SJSA1 (cell line): ENCODE measurements around the gene KBTBD12. TPM values are rescaled to one million over a fixed set of nuclear protein-coding genes. Genes with fewer than 3 reads are reported as not detected.

Experiments
- DNase-seq, 2 experiments: peaks; one replicate each; pipeline ENCODE4 v3.0.0-alpha.2; 2015 to 2020; ENCODE audit warnings: low spot score in 2 of 2, low read depth in 1 of 2
- H3K27ac ChIP-seq: fragments of 250-450 bp; sonication (Bioruptor Pico); 2 replicates; pipeline ENCODE4 v1.5.1; 2020; ENCODE audit warnings: mild to moderate bottlenecking, moderate library complexity
- H3K27me3 ChIP-seq: fragments of 250-450 bp; sonication (Bioruptor Pico); replicated peaks from 2 replicates; pipeline ENCODE4 v1.5.1; 2020; ENCODE audit warnings: mild to moderate bottlenecking, moderate library complexity
- H3K36me3 ChIP-seq: fragments of 250-450 bp; sonication (Bioruptor Pico); 2 replicates; pipeline ENCODE4 v1.5.1; 2020; ENCODE audit warnings: mild to moderate bottlenecking
- H3K4me1 ChIP-seq: fragments of 250-450 bp; sonication (Bioruptor Pico); replicated peaks from 2 replicates; pipeline ENCODE4 v1.6.1; 2021; ENCODE audit warnings: mild to moderate bottlenecking
- H3K4me3 ChIP-seq: fragments of 250-450 bp; sonication (Bioruptor Pico); 2 replicates; pipeline ENCODE4 v1.5.1; 2020; ENCODE audit warnings: mild to moderate bottlenecking
- H3K9me3 ChIP-seq: fragments of 250-450 bp; sonication (Bioruptor Pico); replicated peaks from 2 replicates; pipeline ENCODE4 v1.5.1; 2020; ENCODE audit warnings: mild to moderate bottlenecking
- total RNA-seq: library from RNA; depleted of rRNA; stranded (reverse); fragments of >200 nt; shearing (Covaris generic); gene quantifications from 2 replicates; pipeline ENCODE4 v1.2.3, GENCODE V29; 2014

KBTBD12 gene
- total RNA-seq, 1 experiment from 2014 or later: not detected

DNA sequence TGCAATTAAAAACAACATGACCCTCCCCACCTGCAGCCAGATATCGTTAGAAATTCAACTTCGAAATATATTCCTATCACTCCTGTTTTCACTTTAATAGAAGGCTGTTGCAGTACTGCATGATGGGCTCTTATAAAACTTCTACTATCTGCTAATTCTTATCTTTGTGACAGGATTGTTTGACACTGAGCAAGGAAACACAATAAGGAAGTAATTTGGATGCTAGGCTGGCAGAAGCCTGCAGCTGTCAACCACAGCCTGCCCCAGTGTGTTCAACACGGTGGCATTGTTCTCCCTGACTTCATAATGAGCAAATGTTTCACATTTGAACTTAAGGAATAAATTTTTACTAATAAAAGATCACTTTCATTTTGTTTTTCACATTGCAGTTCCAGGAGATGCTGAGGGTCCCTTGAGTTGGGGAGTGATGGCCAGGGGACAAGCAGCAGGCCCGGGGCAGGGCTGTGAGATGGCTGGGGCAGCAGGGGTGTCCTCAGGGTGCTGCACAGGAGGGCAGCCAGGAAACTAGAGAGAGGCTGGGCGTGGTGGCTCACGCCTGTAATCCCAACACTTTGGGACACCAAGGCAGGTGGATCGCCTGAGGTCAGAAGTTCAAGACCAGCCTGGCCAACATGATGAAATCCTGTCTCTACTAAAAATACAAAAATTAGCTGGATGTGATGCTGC is 72.4 kb downstream of the KBTBD12 start:
- Histone ChIP-seq H3K9me3 (no peaks in the 10 kb centered on the region), H3K36me3 (no peaks in the 10 kb centered on the region), H3K4me1 (peaks cover 11% of the 10 kb centered on the region; the same call in 1 of the 2 replicates), H3K27me3 (no peaks in the 10 kb centered on the region), H3K4me3 (no peak overlapping the region), H3K27ac (no peak overlapping the region)
- DNase-seq: no peak

DNA sequence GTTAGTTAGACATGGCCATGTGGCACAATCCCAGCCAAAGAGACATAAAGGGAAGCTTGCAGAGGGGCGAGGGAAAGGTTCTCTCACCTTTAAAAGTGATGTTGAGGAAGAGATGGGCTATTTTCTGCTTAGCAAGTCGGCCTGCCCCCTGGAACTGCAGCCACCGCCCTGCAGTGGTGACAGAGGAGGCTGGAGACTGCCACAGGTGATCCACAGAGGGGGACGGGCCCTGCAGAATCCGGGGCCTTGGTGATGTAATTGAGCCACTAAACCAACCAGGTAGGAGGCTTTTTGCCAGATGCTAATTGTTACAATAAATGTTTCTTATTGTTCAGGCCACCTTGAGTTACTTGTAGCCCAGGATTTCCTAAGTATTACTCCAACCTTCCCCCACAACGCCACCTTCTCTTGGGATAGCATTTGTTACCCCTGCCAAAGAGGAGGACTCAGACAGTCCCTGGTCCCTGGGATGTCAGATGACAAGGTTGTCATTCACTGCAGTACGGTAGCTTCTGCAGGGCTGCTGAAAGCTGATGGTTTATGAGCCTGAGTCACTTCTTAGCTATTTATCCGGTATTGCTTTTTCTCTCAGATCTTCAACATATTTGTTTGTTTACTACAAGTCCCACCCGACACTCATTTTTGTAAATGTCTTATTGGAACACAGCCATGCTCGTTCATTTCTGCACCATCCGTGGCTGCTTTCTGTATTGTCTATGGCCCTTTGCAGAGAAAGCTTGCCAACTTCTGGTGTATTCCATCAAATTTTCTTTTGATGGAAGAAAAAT is 73.9 kb downstream of the KBTBD12 start:
- Histone ChIP-seq H3K27ac (no peak overlapping the region), H3K4me3 (no peak overlapping the region), H3K9me3 (no peaks in the 10 kb centered on the region), H3K27me3 (no peaks in the 10 kb centered on the region), H3K4me1 (peaks cover 11% of the 10 kb centered on the region; the same call in 1 of the 2 replicates), H3K36me3 (no peaks in the 10 kb centered on the region)
- peak in 1 of 2 experiments; percentile 28 for DNase-seq

DNA sequence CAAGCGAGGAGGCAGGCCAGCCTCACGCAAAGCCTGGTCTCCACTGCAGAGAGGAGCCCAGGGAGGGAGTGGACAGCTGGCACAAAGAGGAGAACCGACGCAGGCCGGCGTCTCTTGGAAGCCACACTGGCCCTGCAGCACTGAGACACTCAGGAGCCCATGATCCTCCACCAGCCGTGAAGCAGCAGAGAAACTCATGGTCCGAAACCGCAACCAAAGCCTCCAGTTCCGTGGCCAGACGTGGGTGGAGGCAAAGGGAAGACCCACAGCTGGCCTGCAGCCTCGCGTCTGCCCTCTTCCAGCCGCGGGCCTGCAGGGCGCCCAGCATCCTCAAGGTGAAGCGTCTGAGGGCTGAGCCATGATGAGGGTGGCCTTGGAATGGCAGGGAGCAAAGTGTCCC is 75.0 kb downstream of the KBTBD12 start:
- Histone ChIP-seq H3K4me1 (peaks cover 7% of the 10 kb centered on the region; the same call in 1 of the 2 replicates), H3K27me3 (no peaks in the 10 kb centered on the region), H3K4me3 (no peak overlapping the region), H3K9me3 (no peaks in the 10 kb centered on the region), H3K36me3 (no peaks in the 10 kb centered on the region), H3K27ac (no peak overlapping the region)
- no peak for DNase-seq

DNA sequence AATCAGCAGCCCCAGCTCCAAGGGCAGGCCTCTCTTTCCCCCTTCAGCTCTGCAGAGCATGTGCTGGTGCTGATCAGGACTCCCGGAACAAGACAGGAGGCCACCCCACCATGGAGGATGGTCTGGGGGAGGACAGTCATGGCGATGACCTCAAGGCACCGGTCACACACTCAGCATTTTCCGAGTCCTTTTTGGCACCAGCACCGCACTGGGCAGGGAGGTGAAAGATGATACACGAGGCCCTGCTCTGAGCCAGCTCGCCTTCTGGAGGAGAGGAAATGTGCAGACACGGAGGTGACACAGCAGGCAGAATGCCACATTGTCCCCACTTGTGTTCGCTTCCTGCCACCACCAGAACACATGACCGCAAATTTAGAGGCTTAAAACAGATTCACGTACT is 75.4 kb downstream of the KBTBD12 start:
- Histone ChIP-seq H3K27ac (no peak overlapping the region), H3K9me3 (no peaks in the 10 kb centered on the region), H3K4me1 (peaks cover 7% of the 10 kb centered on the region; the same call in 1 of the 2 replicates), H3K36me3 (no peaks in the 10 kb centered on the region), H3K4me3 (no peak overlapping the region), H3K27me3 (no peaks in the 10 kb centered on the region)
- no peak for DNase-seq

DNA sequence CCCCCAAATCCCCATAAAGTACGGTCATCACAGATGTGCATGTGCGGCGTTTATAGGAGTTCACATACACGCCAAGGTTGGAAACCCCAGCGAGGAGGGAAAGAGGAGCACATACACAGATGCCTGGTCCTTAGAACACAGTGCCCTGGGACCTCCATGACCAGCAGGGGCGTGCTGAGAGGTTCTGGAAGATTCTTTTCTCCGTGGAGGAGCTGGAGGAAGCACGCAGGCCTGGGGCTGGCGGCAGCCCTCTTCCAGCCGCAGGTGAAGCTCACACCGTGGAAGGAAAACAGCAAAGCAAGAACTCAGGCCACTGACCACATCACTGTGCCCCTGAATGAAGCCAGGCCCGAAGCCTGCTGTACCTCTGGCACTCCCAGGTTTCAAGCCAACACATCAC is 76.2 kb downstream of the KBTBD12 start:
- no peaks in the 10 kb centered on the region for H3K9me3 ChIP-seq
- H3K27ac ChIP-seq: no peak overlapping the region
- no peak overlapping the region for H3K4me3 ChIP-seq
- DNase-seq: no peak
- no peaks in the 10 kb centered on the region for H3K27me3 ChIP-seq
- peaks cover 7% of the 10 kb centered on the region; the same call in 1 of the 2 replicates for H3K4me1 ChIP-seq
- no peaks in the 10 kb centered on the region for H3K36me3 ChIP-seq

DNA sequence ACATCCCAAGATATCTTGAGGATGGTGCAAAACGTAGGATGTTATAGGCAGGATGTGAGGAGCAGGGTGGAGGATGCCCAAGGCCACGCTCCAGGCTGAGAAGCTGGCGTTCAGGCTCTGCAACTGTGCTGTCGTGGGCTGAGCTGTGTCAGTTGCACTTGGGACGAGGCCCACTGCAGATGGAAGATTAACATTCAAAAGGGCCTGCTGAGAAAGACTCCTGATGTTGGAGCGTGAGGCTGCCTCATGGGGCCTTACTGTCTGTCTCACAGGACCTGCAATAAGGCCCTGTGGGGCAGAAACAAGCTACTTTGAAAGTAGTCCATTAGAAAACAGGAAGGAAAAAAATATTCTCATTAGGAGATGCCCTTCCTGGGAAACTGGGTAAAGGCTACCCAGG is 76.6 kb downstream of the KBTBD12 start:
- H3K27ac ChIP-seq: no peak overlapping the region
- H3K36me3 ChIP-seq: no peaks in the 10 kb centered on the region
- no peaks in the 10 kb centered on the region for H3K27me3 ChIP-seq
- peaks cover 7% of the 10 kb centered on the region; the same call in 1 of the 2 replicates for H3K4me1 ChIP-seq
- DNase-seq: no peak
- no peaks in the 10 kb centered on the region for H3K9me3 ChIP-seq
- no peak overlapping the region for H3K4me3 ChIP-seq

DNA sequence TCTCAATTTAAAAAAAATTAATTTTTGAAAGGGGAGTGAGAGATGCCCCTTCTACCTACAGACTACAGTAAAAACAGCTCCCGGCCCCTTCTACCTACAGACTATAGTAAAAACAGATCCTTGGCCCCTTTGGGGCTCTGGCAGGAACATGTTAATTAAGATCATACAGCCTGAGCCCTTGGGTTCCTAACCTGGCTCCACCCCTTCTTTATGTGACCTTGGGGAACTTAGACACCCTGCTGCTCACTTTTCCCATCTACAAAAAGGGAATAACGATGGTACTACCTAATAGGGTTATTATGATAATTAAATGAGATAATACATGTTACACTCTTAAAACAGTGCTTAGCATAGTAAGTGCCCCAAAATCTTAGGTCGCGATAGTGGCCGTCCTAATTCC is 77.1 kb downstream of the KBTBD12 start:
- no peak overlapping the region for H3K27ac ChIP-seq
- H3K4me1 ChIP-seq: peaks cover 7% of the 10 kb centered on the region; the same call in 1 of the 2 replicates
- no peak for DNase-seq
- no peaks in the 10 kb centered on the region for H3K27me3 ChIP-seq
- H3K9me3 ChIP-seq: no peaks in the 10 kb centered on the region
- H3K36me3 ChIP-seq: no peaks in the 10 kb centered on the region
- no peak overlapping the region for H3K4me3 ChIP-seq

DNA sequence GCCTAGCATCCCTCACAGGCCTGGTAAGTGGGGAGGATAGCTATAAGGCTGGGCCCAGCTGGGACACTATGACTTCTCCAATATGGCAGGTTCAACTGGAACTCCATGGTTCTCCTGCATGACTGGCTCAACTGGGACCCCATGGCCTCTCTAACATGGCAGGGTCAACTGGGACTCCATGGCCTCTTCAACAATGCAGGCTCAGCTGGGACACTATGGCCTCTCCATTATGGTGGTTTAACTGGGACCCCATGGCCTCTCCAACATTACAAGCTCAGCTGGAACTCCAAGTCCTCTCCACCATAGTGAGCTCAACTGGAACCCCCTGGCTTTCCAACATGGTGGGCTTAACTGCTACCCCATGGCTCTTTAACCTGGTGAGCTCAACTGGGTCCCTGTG is 79.0 kb downstream of the KBTBD12 start:
- Histone ChIP-seq H3K27me3 (no peaks in the 10 kb centered on the region), H3K36me3 (no peaks in the 10 kb centered on the region), H3K4me1 (peaks cover 3% of the 10 kb centered on the region; the same call in 1 of the 2 replicates), H3K27ac (no peak overlapping the region), H3K4me3 (no peak overlapping the region), H3K9me3 (no peaks in the 10 kb centered on the region)
- no peak for DNase-seq

DNA sequence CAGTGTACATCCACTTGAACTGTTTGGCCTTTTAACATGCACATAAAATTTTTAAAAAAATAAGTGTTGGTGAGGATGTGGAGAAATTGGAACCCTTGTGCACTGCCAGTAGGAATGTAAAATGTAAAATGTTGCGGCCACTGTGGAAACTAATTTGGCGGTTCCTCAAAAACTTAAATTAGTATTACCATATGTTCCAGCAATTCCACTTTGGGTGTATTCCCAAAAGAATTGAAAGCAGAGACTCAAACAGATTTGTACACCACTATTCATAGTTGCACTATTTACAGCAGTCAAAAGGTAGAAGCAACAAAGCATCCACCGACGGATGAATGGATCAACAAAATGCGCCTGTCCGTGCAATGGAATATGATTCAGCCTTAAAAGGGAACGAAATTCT is 82.0 kb downstream of the KBTBD12 start:
- no peak for DNase-seq
- no peaks in the 10 kb centered on the region for H3K9me3 ChIP-seq
- no peak overlapping the region for H3K4me3 ChIP-seq
- H3K27me3 ChIP-seq: peaks cover 14% of the 10 kb centered on the region; the same call in 1 of the 2 replicates
- no peaks in the 10 kb centered on the region for H3K36me3 ChIP-seq
- no peak overlapping the region for H3K27ac ChIP-seq
- H3K4me1 ChIP-seq: no peaks in the 10 kb centered on the region

DNA sequence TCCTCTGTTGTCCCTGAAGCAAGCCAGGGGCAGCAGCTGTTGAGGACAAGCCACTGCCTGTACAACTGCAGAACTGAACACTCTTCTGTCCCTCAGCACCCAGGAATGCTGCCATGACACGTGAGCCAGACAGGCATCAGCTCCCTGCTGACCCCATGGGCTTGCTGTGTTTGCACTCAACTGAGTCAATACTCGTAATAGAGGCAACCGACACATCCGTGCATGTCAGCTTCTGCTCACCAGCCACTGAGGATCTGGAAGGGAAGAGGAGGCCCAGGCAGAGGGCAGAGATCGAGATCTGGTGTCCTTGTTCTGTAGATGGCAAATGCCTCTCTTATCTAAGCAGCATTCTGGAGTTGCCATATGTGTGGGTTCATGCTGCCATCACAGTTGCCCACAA is 82.9 kb downstream of the KBTBD12 start:
- H3K4me3 ChIP-seq: no peak overlapping the region
- no peak for DNase-seq
- H3K36me3 ChIP-seq: no peaks in the 10 kb centered on the region
- no peak overlapping the region for H3K27ac ChIP-seq
- peaks cover 19% of the 10 kb centered on the region; the same call in 1 of the 2 replicates for H3K27me3 ChIP-seq
- no peaks in the 10 kb centered on the region for H3K4me1 ChIP-seq
- no peaks in the 10 kb centered on the region for H3K9me3 ChIP-seq

DNA sequence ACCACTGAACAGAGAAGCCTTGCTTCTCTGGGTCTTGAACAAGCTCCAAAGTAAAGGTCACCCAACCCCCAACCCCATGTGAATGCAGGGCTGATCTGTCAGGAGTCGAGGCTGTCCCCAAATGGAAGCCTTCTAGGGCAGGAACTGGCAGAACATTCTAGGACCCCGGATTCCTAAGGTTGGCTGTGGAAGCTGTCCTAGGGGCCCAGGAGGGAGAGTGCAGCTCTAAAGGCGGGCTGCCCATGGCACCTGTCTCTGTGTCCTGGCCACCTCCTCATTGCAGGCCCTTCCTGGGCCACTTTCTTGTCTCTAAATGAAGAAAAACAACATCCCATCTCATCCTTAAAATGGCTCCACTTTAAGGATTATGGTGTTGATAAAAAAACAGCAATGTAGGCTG is 83.6 kb downstream of the KBTBD12 start:
- no peak overlapping the region for H3K27ac ChIP-seq
- DNase-seq: no peak
- H3K4me1 ChIP-seq: no peaks in the 10 kb centered on the region
- no peaks in the 10 kb centered on the region for H3K9me3 ChIP-seq
- H3K27me3 ChIP-seq: peaks cover 22% of the 10 kb centered on the region; the same call in 1 of the 2 replicates
- no peaks in the 10 kb centered on the region for H3K36me3 ChIP-seq
- no peak overlapping the region for H3K4me3 ChIP-seq

DNA sequence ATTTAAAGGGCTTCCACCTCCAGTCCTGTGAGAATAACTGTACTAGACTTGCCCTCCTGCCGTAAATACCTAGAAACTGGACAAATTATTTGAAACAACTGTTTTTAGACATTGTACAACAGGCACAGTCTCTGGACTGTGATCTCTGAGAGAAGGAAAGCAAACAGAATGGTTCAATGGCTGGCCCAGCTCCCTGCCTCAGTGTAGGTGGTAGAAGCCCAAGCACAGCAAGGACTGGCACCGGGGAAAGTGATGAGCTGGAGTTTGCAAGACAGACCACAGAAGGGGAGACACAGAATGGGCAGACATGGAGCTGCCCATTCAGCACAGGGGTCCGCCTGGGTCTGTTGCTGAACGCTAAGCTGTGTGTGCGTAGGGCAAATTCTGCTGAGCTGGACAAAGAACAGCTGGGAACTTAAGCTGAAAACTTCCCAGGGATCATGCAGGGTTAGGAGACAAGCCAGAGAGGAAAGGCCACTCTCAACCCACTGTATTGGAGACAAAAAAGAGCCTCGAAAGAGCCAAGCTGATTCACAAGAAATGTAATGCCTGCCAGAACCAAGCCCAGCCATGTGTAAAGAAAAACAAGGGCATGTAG is 84.6 kb downstream of the KBTBD12 start:
- Histone ChIP-seq H3K36me3 (no peaks in the 10 kb centered on the region), H3K4me1 (no peaks in the 10 kb centered on the region), H3K27ac (no peak overlapping the region), H3K9me3 (no peaks in the 10 kb centered on the region), H3K27me3 (peaks cover 22% of the 10 kb centered on the region; the same call in 1 of the 2 replicates), H3K4me3 (no peak overlapping the region)
- no peak for DNase-seq

DNA sequence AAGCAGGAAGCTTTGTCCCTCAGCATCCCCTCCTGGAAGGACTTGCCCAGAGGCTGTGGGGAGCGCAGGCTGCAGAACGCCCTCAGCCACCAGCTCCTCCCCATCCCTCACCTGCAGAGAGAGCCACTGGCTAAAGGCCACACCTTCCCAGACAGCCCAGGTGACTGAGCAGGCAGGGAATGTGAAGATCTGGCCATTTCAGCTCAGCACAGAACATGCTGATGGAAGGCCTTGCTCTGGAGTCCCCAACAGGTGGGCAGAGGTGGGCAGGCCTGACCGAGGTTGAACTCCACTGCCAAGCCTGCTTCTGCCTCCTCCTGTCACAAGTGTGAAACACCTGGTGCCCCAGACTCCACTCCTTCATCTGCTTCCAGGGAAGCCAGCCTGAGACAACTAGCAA is 86.5 kb downstream of the KBTBD12 start:
- H3K9me3 ChIP-seq: no peaks in the 10 kb centered on the region
- H3K4me1 ChIP-seq: no peaks in the 10 kb centered on the region
- no peak for DNase-seq
- H3K4me3 ChIP-seq: no peak overlapping the region
- H3K36me3 ChIP-seq: no peaks in the 10 kb centered on the region
- peaks cover 22% of the 10 kb centered on the region; the same call in 1 of the 2 replicates for H3K27me3 ChIP-seq
- H3K27ac ChIP-seq: no peak overlapping the region

DNA sequence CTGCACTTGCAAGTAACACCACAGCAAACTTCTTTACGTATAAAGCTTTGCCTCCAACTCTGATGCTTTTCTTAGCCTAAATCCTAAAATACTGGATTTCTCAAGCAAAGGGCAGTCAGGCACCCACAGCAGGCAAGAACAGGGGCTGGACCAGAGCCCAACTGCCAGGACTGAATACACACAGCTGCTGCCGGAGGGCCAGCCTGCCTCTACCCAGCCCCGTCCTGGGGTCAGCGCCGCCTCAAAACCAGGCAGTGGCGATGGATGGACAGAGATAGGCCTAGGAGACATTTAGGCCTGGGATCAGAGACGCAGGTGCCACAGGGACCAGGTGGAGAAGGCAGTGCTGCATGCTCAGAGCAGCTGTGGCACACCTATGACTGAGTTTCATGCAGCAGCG is 89.6 kb downstream of the KBTBD12 start:
- Histone ChIP-seq H3K27ac (no peak overlapping the region), H3K4me3 (no peak overlapping the region), H3K4me1 (no peaks in the 10 kb centered on the region), H3K27me3 (peaks cover 17% of the 10 kb centered on the region; the same call in 1 of the 2 replicates), H3K9me3 (no peaks in the 10 kb centered on the region), H3K36me3 (no peaks in the 10 kb centered on the region)
- no peak for DNase-seq
